Neural cell (in vitro differentiated cells): ENCODE results near the gene CLEC16A. TPM values are rescaled to one million over a fixed set of nuclear protein-coding genes. Genes with fewer than 3 reads are reported as not detected.

Experiments used
- H2AFZ ChIP-seq: fragments of 200-600, 300-800 bp; sonication (generic), shearing (Covaris generic); 2 replicates; pipeline ENCODE4 v1.6.0; 2014; ENCODE audit warnings: low read depth, mild to moderate bottlenecking, antibody characterized with exemption, low read length, moderate library complexity
- H3F3A ChIP-seq: fragments of 200-600 bp; shearing (Covaris generic); 2 replicates; pipeline ENCODE4 v1.6.1; 2016; ENCODE audit warnings: mild to moderate bottlenecking, moderate library complexity, mixed read lengths, antibody characterized with exemption, low read length; ENCODE audit not compliant: insufficient read depth, poor library complexity, severe bottlenecking
- H3K27ac ChIP-seq: fragments of 200-600, 300-800 bp; sonication (generic), shearing (Covaris generic); 2 replicates; pipeline ENCODE4 v1.5.1; 2014; ENCODE audit warnings: mild to moderate bottlenecking, low read length, moderate library complexity
- H3K27me3 ChIP-seq: fragments of 300-800, 200-600 bp; sonication (generic), shearing (Covaris generic); 2 replicates; pipeline ENCODE4 v1.6.0; 2014; ENCODE audit warnings: mild to moderate bottlenecking, low read depth, low read length, moderate library complexity; ENCODE audit not compliant: insufficient read depth
- H3K36me3 ChIP-seq: fragments of 300-800, 200-600 bp; sonication (generic), shearing (Covaris generic); 2 replicates; pipeline ENCODE4 v1.5.1; 2014; ENCODE audit warnings: mild to moderate bottlenecking, antibody characterized with exemption, low read length, moderate library complexity; ENCODE audit not compliant: insufficient read depth
- H3K4me2 ChIP-seq: fragments of 300-800, 200-600 bp; sonication (generic), shearing (Covaris generic); 2 replicates; pipeline ENCODE4 v1.6.0; 2014; ENCODE audit warnings: mild to moderate bottlenecking, low read length
- H3K4me3 ChIP-seq: fragments of 300-800, 200-600 bp; sonication (generic), shearing (Covaris generic); 2 replicates; pipeline ENCODE4 v1.5.1; 2014; ENCODE audit warnings: mild to moderate bottlenecking, low read length, moderate library complexity
- H3K79me2 ChIP-seq: fragments of 200-600 bp; shearing (Covaris generic); replicated peaks from 2 replicates; pipeline ENCODE4 v1.6.0; 2014; ENCODE audit warnings: mild to moderate bottlenecking, low read length, moderate library complexity; ENCODE audit not compliant: insufficient read depth
- H3K9ac ChIP-seq: fragments of 300-800, 200-600 bp; sonication (generic), shearing (Covaris generic); 2 replicates; pipeline ENCODE4 v1.6.1; 2016; ENCODE audit warnings: mild to moderate bottlenecking, low read length, mixed read lengths
- H3K9me2 ChIP-seq: fragments of 200-600 bp; shearing (Covaris generic); 2 replicates; pipeline ENCODE4 v1.6.1; 2016; ENCODE audit warnings: mild to moderate bottlenecking, low read length, mixed read lengths; ENCODE audit not compliant: insufficient read depth
- H3K9me3 ChIP-seq: fragments of 200-600, 300-800 bp; sonication (generic), shearing (Covaris generic); 2 replicates; pipeline ENCODE4 v1.6.1; 2016; ENCODE audit warnings: mild to moderate bottlenecking, mixed run types, low read length, moderate library complexity, mixed read lengths
- H4K20me1 ChIP-seq: fragments of 200-600 bp; shearing (Covaris generic); 2 replicates; pipeline ENCODE4 v1.6.1; 2016; ENCODE audit warnings: mild to moderate bottlenecking, mixed run types; ENCODE audit not compliant: insufficient read depth
- CTCF ChIP-seq: fragments of 450-650 bp; IDR thresholded peaks from 2 replicates; pipeline ENCODE4 v1.5.1; 2014; ENCODE audit warnings: antibody characterized with exemption, mild to moderate bottlenecking, moderate library complexity; ENCODE audit not compliant: poor library complexity, severe bottlenecking
- EP300 ChIP-seq: fragments of 450-650 bp; conservative IDR thresholded peaks from 2 replicates; pipeline ENCODE4 v1.6.1; 2014; ENCODE audit warnings: antibody characterized with exemption, mild to moderate bottlenecking, moderate library complexity; ENCODE audit not compliant: poor library complexity, severe bottlenecking
- EZH2 ChIP-seq: fragments of 200-600, 300-800 bp; shearing (Covaris generic), sonication (generic); IDR thresholded peaks from 2 replicates; pipeline ENCODE4 v1.6.1; 2014; ENCODE audit warnings: antibody characterized with exemption, low read length, borderline replicate concordance, mild to moderate bottlenecking; ENCODE audit not compliant: insufficient read depth, poor library complexity, severe bottlenecking
- MXI1 ChIP-seq: fragments of 450-650 bp; conservative IDR thresholded peaks from 2 replicates; pipeline ENCODE4 v1.6.1; 2014; ENCODE audit warnings: antibody characterized with exemption, mild to moderate bottlenecking; ENCODE audit not compliant: poor library complexity, severe bottlenecking
- POLR2AphosphoS5 ChIP-seq: IDR thresholded peaks from 2 replicates; pipeline ENCODE4 v1.6.1; 2012
- RAD21 ChIP-seq: fragments of 450-650 bp; conservative IDR thresholded peaks from 2 replicates; pipeline ENCODE4 v1.6.1; 2014; ENCODE audit warnings: antibody characterized with exemption, mild to moderate bottlenecking, moderate library complexity
- REST ChIP-seq: IDR thresholded peaks from 2 replicates; pipeline ENCODE4 v1.6.1; 2012; ENCODE audit warnings: borderline replicate concordance
- SMC3 ChIP-seq: fragments of 450-650 bp; conservative IDR thresholded peaks from 2 replicates; pipeline ENCODE4 v1.6.1; 2014; ENCODE audit warnings: antibody characterized with exemption, mild to moderate bottlenecking, moderate library complexity; ENCODE audit not compliant: poor library complexity
- TAF1 ChIP-seq: IDR thresholded peaks from 2 replicates; pipeline ENCODE4 v1.6.1; 2012; ENCODE audit warnings: low read depth
- polyA plus RNA-seq: library from polyadenylated mRNA; depleted of rRNA; stranded (reverse); fragments of >200 nt; gene quantifications from 2 replicates; pipeline ENCODE4 v1.2.3, GENCODE V29; 2014

Gene CLEC16A
- polyA plus RNA-seq, 1 donor from 2014 or later, result 11.1 TPM

DNA sequence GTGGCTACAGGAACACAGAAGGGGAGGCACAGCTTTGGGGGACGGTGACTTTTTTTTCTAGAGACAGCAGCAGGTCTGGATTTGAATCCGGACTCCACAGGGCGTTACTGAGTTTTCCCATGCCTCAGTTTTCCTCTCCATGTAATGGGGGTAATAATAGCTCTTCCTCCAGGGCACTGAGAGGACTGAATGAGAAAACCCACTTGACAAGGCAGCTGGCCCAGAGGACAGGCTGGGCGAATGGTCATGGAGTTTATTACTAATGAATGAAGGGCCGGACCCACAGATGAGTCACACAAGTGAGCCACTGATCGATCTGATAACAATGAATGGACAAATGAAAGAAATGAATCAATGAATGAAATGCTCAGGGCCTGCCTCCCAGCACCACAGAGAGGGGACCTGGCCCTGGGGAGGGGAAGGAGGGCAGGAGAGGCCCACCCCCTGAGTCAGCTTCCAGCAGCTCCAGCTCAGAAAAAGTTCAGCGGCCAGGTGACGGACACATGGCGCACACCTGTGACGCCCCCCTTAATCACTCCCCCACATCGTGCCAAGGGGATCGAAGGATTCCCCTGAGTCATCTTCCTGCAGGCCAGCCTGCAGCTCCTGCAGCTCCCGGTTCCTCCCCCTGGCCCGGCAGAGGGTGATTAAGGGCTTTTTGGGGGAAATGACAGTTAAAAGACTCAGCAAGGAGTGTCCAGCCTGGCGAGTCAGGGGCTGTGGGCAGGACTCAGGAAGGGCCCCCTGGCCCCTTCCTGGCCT, 257.3 kb downstream of the CLEC16A start:
- H3K79me2 ChIP-seq, result no peaks in the 10 kb centered on the region
- H3K27ac ChIP-seq, result no peak overlapping the region
- no peaks in the 10 kb centered on the region for H3F3A ChIP-seq
- TF ChIP-seq CTCF, result no peak
- TF ChIP-seq REST, result no peak
- TF ChIP-seq EP300, result no peak
- TF ChIP-seq TAF1, result no peak
- no peak for TF ChIP-seq MXI1
- no peak for TF ChIP-seq SMC3
- TF ChIP-seq EZH2, result no peak
- TF ChIP-seq POLR2AphosphoS5, result no peak
- TF ChIP-seq RAD21, result no peak
- H3K4me3 ChIP-seq, result no peak overlapping the region
- H2AFZ ChIP-seq, result no peak overlapping the region
- H3K9me2 ChIP-seq, result no peaks in the 10 kb centered on the region
- no peaks in the 10 kb centered on the region for H4K20me1 ChIP-seq
- no peak overlapping the region for H3K9ac ChIP-seq
- no peaks in the 10 kb centered on the region for H3K9me3 ChIP-seq
- H3K36me3 ChIP-seq, result no peaks in the 10 kb centered on the region
- H3K4me2 ChIP-seq, result no peak overlapping the region
- H3K27me3 ChIP-seq, result no peaks in the 10 kb centered on the region

- Histone ChIP-seq H3K36me3 (no peaks in the 10 kb centered on the region), H3K9me2 (no peaks in the 10 kb centered on the region), H3K4me2 (no peak overlapping the region), H3K27ac (no peak overlapping the region), H3K9me3 (no peaks in the 10 kb centered on the region), H3K79me2 (no peaks in the 10 kb centered on the region), H3K4me3 (no peak overlapping the region), H3F3A (no peaks in the 10 kb centered on the region), H4K20me1 (no peaks in the 10 kb centered on the region), H3K9ac (no peak overlapping the region), H2AFZ (no peak overlapping the region), H3K27me3 (no peaks in the 10 kb centered on the region)
- no peak for TF ChIP-seq EZH2
- no peak for TF ChIP-seq SMC3
- TF ChIP-seq CTCF, result no peak
- TF ChIP-seq TAF1, result no peak
- no peak for TF ChIP-seq REST
- no peak for TF ChIP-seq MXI1
- TF ChIP-seq RAD21, result no peak
Observed at GRCh38 chr16:11202260-11203091, 258.1 kb downstream of the CLEC16A start.
